Amygdala (tissue), 56 donors: ENCODE data around the gene PRUNE2.
A peak's percentile ranks its signal among the peaks of the same experiment; 100 is the strongest.

Source experiments
- DNase-seq, 56 donors: peaks; one replicate each; lab custom pipeline; 2025; lab: John Stamatoyannopoulos, UW

The PRUNE2 gene

DNA sequence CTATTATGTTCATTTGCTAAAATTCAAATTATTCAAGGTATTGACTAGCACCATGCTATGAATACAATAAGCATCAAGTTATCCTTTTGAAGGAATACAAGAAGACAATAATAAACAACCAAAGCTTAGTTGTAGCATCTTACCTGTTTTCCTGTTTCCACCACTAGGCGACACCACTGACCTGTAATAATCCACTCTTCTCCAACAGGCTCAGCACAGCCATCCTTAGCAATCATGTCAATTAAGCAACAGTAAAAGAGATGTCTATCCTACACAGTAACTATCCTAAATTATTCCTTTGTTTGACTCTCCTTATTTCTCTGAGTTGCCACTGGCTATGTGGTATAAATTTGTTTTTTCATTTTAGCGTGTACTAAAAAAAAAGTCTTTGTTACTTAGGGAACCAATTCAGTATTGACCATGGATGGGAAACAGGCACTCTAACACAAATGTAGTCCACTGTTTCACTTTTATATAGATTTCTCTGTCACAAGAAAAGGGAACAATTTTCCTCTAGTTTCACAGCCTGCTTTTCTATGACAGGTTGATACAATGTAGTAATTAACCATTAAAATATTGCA, 95.4 kb downstream of the PRUNE2 start:
- peak in 22 of 56 donors; percentile 3 to 74 (median 18) for DNase-seq

GRCh38 chr9:76808636-76809035, 97.3 kb downstream of the PRUNE2 start:
- no peak for DNase-seq

GRCh38 chr9:76803762-76804161, 102.2 kb downstream of the PRUNE2 start:
- DNase-seq, result no peak

GRCh38 chr9:76803083-76803482, 102.8 kb downstream of the PRUNE2 start:
- no peak for DNase-seq

GRCh38 chr9:76800901-76801300, 105.0 kb downstream of the PRUNE2 start:
- no peak for DNase-seq

GRCh38 chr9:76799473-76799872, 106.4 kb downstream of the PRUNE2 start:
- DNase-seq, result no peak

DNA sequence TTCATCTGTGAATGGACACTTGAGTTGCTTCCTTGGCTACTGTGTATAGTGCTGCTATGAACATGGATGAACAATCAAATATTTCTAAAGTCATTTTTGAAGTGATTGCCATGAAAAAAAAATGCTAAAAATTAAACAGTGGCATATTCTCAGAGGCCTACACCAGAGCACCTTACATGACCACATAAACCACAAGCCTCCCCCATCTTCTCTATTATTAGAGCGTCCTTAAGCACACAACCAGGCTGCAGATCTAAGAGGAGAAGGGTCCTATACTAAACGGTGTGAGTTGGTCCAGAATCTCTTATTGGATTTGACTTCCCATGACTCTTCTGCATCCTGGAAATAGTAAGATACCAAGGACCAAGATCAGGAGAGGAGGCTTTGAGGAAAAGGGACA, 107.4 kb downstream of the PRUNE2 start:
- no peak for DNase-seq

- no peak for DNase-seq
Observed at GRCh38 chr9:76796296-76796695, 109.6 kb downstream of the PRUNE2 start.

DNA sequence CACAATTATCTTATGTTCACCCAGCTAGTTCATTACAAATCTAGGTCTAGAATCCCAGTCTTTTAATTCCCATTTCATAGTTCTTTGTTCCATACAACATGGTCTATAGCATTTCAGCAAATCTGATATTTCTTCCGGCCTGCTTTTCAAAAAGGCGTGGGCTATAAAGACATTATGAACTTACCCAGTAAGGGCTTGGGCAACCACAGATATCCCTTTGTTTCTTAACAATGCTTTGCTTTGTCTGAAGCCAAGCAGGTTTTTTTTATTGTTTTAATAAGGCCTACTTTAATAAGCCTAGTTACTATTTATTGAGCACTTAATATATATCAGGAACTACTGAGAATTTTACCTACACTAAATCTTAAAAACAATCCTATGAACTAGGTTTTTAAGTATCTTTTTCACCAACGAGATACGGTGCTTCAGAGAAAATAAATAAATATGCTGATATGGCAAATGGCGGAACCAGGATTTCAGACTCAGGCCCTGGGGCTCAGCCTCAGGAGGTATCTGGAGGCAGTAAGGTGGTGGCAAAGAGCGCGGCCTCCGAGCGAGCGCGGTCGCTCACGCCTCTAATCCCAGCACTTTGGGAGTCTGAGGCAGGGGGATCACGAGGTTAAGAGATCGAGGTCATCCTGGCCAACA, 112.0 kb downstream of the PRUNE2 start:
- DNase-seq, result no peak

DNA sequence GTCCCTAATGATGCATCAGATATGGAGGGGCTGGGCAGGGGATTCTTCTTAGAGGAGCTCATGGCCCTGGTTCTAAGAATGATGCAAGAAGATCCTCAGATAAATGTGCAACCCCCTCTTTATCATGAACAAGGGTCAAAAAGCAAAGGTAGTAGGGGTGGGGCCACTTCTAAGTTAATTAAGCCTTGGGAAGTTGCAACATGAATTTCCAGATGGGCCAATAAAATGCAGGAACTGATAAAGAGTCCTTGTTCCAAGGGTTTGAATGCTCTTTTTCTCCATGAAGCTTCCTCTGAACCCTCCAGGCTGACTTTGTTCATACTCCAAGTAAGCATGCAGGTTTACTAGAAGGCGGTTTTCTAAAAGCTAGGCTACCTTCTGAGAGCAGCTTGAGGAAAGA, 116.1 kb downstream of the PRUNE2 start:
- DNase-seq, result no peak

DNA sequence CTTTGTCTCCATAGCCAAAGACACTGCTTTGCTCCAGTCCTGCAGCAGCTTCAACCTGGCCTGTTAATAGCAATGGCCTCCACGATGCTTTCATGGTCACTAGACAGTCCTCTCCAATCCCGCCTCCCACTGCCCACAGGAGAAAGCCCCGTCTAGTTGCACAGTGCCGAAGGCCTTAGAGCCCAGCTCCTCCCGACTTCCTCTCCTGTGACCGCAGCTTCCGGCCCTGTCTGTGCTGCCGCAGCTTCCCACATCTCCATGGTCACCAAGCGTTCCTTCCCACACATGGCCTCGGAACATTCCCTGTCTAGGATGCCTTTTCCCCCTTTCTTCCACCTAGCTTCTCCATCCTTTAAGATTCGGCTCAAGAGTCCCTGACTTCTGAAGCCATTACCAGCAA, 118.2 kb downstream of the PRUNE2 start:
- DNase-seq, result no peak

DNA sequence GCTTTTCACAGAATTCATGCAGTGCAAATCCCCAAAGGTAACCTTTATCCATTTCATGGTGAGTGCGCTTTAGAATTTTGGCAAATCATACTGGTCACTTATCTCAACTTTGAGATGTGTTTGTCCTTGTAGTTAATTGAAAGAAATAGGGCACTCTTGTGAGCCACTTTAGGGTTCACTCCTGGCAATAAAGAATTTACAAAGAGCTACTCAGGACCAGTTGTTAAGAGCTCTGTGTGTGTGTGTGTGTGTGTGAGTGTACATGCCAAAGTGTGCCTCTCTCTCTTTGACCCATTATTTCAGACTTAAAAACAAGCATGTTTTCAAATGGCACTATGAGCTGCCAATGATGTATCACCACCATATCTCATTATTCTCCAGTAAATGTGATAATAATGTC, 120.4 kb downstream of the PRUNE2 start:
- DNase-seq, result no peak

- no peak for DNase-seq
Observed at GRCh38 chr9:76784881-76785280, 121.0 kb downstream of the PRUNE2 start.

GRCh38 chr9:76772686-76773445, 133.0 kb downstream of the PRUNE2 start:
- no peak for DNase-seq

- DNase-seq, result peak in 6 of 56 donors; percentile 3 to 36 (median 8)
Observed at GRCh38 chr9:76766126-76766525, 139.8 kb downstream of the PRUNE2 start.

- no peak for DNase-seq
Observed at GRCh38 chr9:76764138-76764537, 141.8 kb downstream of the PRUNE2 start, which contains the start of gene PCA3. Gene PCA3, plus strand, starts transcription at chr9:76764438.

DNA sequence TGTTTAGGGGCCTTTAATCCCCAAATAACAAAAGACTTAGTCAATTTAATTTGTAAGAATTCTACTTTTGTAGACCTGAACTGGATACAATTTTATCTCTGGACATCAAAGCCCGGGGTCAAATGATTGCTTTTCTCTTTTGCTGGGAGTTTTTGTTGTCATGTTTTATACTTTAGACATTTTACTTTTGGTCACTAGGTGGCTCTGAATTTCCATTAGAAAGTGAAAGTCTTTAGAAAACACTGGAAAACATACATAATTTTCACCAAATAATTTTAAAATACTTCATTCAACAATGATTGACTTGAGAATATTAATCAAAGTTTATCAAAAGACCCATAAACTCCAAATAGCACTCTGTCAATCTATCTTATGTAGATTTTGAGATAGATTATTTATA, 144.5 kb downstream of the PRUNE2 start:
- no peak for DNase-seq

- DNase-seq, result no peak
Observed at GRCh38 chr9:76759732-76760131, 146.2 kb downstream of the PRUNE2 start.

- no peak for DNase-seq
Observed at GRCh38 chr9:76758476-76758875, 147.4 kb downstream of the PRUNE2 start.

GRCh38 chr9:76756941-76757673, 148.8 kb downstream of the PRUNE2 start:
- no peak for DNase-seq

DNA sequence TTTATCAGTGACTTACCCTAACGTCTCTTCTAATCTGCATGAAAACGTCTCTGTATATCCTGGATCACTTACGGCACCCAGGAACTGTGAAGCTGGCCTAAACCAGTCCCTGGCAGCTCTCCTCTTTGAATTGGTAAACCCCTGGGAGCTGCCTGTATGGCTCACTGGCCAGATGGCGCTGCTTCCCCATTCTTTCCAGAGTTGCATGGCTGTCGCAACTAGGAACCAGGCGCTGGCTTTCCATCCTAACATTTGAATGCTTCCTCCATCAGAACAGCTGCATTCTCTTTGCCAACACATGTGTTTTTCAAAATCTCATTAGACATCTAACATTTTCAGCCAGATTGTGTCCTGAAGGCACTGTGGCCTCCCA, 149.7 kb downstream of the PRUNE2 start:
- peak in 23 of 56 donors; percentile 6 to 60 (median 27) for DNase-seq
